ENCODE data around the gene RGS6.

RGS6 gene

DNA sequence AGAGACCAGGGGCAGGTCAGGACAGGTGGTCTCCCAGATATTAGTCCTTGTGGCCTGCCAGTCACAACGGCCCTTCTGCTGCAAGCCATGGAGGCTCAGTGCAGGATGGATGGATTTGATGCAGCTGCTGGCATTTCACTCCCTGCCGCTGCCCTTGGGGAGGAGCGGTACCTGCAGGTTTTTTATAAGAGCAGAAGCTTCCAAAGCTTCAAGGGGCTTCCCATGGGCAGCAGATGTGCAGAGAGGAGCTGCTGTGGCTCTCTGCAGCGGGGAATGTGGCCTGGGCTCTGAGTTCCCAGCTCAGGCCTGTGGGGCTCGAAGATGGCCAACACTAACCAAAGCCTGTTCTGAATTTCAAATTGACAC, 582.4 kb downstream of the RGS6 start:
- DNase-seq = no peak

DNA sequence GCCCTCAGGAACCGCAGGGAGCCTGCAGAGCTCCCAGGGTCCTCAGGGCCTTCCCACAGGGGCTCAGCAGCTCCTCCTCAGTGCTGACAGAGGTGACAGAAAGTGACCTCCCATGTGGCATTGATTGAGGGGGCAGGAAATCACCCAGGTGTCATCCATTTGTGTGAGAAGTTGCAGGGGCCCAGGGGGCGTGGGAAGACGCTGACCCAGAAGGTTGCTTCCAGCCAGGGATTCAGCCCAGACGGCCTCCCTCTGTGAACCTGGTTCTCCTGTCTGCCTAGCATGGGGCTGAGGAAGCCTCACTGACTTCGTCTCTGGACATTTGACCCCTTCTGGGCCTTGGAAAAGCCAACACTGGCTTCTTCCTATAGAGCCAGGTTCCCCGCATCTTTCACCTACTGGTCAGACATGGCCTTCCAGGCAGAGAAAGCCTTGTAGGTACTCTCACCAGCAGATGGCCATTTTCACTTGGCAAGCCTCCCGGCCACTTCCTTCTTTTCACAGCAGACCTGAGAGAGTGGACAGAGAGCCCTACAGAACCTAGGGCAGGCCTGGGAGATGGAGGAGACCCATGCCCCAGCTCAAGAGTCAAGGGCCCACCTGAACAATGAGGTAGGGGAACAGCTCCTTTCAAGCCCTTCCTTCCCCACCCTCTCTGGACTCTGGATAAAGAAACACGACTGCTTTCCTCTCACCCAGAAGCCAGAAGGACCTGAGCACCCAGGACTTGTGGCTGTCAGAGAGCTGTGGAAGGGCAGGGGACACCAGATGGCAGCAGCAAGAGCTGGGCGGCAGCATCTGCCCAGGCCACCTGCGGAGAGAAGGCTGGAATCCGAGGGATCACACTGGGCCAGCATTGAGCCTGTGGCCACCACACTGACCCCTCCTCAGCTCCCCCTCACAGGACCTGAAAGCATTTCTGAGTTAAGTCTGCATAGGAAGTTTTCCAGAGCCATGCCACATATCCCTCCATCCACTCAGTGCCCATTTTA, 583.8 kb downstream of the RGS6 start:
- no peak for DNase-seq

DNA sequence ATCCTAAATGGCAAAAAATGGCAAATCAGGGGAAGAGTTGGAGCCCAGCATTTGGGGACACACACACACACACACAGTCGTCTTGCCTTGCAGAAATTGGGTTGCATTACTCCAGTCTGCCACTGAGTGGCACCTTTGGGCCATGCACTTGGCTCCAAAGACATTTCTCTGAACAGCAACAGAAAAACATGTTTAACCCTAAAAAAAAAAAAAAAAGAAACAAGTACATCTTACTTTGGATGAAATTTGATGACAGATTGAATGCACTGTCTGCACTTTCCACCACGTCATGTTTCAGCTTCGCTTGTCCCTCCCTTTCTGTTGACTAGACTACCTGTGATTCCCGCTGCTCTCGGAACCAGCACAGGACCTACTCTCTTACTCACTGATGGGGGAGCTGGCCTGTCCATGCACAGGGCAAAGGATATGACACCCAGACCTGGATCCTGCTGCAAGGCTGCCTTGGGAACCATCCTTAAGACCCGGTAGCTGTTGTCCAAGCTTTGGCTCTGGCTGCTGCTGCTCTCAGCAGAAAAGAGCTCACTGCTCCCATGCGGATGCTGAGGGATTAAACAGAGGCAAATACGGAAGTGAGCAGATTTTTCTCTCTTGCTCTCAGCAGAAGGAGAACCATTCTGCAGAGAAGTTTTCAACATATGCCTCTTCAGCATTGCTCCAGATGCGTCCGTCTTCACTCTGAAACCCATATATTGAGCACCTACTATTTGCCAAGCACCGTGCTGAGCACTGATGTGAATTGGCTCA, 584.9 kb downstream of the RGS6 start:
- DNase-seq = peak; percentile 74

DNA sequence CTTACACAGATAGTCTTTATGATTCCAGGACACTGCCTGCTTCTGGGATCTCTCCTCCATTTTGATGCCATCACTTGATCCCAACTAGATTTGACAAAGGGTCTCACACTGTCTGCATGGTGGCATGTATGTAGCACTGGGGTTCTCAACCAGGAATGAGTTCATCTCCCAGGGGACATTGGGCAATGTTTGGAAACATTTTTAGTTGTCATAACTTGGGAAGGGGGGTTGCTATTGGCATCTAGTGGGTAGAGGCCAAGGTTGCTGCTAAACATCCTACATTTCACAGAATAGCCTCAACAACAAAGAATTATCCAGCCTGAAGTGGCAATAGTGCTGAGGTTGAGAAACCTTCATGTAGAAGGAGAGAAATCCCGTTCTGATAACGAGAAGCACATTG, 585.5 kb downstream of the RGS6 start:
- no peak for DNase-seq

DNA sequence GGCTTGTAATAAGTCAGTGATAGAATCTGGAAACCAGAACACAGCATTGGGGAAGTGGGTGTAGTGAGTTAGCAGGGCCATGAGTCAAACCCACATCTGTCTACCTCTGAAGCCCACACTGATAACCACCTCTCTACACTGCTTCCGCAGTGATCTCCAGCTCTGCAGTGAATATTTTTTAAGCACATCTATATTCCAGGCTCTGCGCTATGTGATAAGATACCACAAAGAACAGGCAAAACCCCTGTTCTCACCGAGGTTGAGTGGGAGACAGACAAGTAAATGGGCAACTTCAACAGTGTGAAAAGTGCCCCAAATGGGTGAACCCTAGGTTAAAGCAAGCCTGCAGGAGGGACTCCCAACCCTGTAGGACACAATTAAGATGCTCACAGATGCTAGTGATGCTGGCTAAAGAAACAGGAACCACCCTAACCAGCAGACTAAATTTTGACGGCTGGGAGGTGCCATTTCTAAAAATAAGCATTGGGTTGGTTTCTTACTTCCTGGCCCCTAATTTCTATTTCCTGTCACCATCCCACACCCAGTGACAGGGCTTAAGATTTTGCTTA, 586.7 kb downstream of the RGS6 start:
- no peak for DNase-seq

DNA sequence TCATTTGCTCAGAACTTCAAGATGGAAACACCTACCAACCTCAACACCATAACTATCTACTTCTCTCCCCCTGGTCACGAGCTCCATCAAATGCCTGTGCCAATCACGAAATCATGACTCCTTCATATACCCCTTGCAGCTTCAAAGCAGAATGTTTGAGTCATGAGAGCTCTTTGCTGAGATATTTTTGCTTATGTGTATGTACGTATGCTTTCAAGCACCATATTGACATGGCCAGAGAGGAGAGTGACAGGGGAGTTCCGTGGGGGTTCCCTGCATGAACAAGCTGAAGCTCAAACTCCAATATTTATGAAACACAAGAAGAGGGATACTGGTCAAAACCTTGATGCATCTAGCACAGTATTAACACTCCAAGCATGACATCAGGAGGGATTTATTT, 587.3 kb downstream of the RGS6 start:
- DNase-seq = no peak

DNA sequence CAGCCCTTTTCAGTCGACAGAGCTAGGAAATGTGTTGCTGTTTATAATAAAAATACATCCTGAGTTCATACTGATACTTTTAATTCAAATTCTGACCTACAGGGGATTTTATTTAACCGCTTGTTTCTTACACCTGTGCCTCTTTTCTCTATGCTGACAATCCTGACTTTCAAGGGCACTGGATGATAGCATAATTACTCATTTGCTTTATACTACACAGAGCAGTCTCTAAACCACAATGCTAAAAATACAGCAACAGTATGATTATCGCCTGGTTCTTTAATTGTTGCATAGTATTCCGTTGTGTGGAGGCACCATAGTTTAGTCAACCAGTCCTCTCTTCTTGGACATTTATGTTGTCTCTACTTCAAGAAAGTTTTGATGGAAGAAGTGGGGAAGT, 588.8 kb downstream of the RGS6 start:
- DNase-seq = no peak

DNA sequence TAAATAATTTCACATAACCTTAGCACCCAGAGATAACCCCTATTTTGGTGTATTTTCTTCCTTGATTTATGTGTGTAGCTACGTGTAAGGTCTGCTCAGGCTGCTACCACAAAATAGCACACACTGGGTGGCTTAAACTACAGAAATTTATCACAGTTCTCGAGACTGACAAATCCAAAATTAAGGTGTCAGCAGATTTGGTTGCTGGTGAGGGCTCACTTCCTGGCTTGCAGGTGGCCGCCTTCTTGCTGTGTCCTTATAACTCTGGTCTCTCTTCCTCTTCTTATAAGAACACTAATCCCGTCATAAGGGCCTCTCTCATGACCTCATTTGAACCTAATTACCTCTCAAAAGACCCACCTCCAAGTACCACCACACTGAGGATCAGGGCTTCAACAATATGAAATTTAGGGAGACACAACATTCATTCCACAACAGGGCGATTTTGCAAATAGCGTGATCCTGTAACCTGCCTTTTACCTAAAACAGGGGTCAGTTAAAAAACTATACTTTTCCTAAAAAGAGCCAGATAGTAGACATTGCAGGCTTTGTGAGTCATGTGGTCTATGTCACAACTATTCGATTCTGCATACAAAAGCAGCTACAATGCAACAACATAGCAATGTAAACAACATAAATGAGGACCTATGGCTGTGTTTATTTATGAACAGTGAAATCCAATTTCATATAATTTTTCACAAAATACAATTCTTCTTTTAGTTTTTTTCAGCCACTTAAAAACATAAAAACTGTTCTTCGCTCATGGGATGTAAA, 589.9 kb downstream of the RGS6 start:
- no peak for DNase-seq

DNA sequence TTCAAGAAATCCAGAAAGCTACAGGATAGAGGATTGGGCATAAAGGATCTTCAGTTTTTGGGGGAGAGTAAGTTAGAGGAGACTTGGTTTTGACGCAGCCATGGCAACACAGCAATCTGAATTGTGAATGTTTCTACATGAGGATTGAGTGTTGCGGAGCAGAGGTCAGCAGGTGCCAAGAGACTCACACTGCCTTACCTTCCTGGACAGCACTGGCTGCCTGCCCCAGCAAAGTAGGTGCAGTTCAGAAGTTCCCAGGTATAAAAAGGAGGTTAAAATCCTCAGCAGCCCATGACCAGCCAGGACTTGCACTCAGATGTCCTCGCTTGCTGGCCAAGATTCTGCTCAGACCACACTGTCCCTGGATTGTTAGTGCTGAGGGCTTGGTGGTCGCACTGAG, 590.6 kb downstream of the RGS6 start:
- no peak for DNase-seq

DNA sequence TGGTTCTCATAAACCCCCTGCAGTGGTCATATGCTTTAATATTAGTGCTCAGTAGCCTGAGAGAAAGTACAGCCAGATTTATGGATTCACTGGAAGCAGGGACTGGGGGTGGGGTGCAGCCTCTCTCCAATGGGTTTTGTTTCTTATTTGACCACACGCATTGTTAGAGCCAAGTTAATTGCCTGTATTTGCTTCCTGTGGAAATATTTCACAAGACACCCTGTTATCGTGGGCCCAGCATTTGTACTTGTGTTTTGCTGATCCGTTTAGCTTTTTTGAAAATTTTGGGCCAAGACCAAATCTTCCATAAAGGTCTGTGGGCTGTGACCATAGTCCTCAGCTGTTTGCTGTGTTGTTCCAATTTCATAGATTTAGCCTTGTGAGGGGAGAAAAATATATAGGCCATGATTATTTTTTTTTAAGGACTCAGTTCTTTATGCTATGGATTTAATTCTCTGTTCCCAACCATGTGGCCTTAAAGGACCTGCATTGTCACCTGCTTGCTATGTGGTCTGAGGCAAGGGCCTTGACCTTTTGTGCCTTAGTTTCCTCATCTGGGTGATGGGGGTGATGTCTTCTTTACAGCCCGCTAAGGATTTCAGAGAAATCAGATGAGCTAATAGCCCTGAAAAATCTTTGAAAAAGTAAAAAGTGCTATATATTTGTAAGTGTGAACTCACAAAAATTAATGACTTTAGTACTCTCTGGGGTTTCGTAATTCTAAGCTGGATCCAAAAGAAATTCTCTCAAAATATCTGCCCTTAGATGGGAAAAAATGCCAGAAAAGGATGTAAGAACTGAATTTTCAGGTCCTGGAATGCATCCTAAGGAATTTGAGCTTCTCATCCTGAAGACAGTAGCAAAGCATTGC, 591.4 kb downstream of the RGS6 start:
- DNase-seq = no peak

DNA sequence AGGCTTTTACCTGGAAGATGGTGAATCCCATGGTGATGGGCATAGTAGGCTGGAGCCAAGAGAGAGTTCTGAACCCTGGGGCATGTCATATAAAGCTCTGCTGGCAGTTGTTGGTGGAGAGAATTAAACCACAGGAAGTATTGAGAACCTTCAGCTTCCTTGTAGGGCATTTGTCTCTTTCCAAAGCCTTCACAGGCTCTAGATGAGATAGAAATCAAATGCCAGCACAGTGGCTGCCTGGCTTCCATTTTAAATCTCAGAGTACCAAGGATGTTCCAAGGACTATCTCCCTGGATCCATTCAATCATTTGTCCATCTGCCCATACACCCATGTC, 592.0 kb downstream of the RGS6 start:
- no peak for DNase-seq

DNA sequence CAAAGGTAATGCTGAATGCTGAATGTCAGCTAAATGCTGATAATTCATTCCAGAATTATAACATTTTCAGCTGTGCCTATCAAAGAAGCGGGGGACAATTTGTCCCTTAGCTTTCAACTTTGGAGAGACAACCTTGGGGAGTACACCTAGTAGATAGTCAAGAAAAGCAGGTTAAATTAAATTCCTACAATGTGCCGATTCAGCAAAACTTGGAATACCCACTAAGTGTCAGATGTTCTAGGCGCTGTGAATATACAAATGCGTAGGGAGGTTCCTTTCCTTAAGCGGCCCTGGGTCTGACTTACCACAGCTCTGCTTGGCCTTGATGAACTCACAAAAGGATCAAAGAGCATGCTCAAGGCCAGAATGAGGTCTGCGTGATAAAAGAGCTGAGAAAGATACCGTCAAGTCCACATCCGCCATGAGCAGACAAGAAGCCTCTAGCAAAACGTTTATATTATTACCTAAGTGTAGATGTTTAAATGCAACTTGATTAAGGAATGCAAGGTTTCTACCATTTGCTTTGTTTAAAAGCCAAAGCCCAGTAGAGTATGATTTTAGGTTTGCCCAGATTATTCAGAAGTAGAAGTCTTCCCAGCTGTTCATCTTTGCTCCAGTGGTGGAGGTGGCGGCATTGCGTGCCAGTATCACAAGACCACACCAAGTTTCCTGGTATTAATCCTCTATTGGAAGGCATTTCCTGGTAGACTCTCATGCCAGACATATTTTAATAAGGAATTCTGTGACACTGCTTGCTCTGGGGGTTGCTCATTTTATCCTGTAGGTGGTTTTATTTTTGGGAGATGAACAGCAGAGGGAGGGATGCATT, 593.1 kb downstream of the RGS6 start:
- no peak for DNase-seq

DNA sequence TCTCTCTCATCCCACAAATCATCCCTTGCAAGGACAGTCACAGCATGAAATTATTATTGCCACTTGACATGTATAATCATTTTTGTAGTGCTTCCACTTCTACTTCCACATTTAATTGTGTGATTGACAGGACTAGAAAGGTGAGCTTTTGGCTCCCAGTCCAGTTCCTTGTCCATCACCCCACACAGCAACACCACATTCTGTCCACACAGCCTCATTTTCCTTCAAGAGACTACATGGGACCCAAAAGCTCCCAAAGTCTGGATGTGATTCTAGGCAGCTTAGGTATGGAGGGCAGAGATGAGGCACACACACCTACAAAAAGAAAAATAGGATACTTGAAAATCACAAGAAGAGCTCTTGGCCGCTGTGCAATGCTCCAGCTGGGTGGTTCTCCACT, 595.4 kb downstream of the RGS6 start:
- DNase-seq = no peak

DNA sequence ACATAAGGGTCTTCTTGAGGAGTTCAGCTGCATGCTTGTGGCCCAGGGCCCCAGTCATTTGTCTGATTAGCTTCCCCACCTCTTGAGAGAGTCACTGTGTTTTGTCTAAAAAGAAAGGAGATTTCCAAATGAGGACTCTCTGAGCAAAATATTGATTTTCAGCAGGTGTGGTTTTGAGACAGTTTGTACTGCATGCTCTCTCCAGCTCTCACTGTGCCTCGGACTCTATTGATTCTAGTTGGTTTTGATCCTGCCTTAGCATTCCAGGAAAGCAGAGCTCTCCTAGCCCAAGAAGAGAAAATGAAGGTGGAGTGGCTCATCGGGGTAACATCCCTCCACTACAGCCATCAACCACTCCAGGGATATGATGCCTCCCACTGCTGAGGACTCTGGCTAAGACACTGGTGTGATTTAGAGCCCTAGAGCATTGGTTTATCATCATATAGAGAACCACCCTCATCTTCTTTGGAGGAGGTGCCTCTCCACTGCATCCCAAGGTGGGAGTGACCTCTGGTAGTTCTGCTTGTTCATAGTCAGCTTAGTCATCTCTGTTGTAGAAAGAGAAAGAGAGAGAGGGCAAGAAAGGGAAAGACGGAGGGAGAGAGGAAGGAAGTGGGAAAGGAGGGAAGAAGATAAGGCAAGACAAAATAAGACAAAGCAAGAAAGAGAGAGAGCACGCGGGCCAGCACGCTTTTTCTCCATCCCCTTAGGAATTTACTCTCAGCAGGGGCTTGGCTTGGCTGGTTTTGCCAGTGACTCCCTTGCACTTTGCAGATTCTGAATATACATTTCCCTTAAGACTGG, 596.0 kb downstream of the RGS6 start:
- DNase-seq = no peak

DNA sequence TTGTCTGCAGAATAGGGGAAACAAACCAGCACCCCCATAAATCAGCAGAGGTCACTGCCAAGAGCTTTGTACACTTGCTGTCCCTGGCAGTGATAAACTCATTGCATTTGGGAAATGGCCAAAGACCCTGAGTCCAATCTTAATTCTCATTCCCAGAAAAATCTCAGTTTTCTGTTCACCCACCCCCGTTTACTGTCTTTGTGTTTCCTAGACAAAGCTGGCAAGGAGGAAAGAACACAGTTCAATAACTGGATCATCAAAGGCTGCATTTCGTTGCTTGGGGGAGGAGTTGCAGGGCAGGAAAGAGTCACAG, 596.6 kb downstream of the RGS6 start:
- DNase-seq = no peak

DNA sequence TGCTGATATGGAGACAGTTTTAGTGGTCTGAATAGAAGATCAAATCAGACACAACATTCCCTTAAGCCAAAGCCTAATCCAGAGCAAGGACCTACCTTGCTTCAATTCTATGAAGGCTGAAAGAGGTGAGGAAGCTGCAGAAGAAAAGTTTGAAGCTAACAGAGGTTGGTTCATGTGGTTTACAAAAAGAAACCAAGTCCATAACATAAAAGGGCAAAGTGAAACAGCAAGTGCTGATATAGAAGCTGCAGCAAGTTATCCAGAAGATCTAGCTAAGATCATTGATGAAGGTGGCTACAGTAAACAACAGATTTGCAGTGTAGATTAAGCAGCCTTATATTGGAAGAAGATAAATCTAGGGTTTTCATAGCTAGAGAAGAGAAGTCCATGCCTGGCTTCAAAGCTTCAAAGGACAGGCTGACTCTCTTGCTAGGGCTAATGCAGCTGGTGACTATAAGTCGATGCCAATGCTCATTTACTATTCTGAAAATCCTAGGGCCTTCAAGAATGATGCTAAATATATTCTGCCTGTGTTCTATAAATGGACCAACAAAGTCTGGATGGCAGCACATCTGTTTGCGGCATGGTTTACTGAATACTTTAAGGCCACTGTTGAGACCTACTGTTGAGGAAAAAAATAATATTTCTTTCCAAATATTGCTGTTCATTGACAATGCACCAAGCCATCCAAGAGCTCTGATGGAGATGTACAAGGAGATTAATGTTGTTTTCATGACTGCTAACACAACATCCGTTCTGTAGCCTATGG, 600.6 kb downstream of the RGS6 start:
- no peak for DNase-seq

DNA sequence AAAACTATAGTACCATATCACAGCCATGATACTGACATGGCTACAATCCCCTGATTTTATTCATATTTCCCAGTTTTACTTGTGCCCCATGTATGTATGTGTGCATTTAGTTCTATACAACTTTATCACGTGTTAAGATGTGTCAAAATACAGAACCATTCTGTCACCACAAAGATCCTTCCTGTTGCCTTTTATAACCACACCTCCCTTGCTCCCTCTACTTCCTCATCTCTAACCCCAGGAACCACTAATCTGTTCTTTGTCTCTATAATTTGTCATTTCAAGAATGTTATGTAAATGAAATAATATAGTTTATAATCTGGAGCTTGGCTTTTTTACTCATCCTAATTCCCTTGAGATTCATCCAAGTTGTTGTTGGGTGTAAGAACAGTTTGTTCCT, 603.3 kb downstream of the RGS6 start:
- no peak for DNase-seq

DNA sequence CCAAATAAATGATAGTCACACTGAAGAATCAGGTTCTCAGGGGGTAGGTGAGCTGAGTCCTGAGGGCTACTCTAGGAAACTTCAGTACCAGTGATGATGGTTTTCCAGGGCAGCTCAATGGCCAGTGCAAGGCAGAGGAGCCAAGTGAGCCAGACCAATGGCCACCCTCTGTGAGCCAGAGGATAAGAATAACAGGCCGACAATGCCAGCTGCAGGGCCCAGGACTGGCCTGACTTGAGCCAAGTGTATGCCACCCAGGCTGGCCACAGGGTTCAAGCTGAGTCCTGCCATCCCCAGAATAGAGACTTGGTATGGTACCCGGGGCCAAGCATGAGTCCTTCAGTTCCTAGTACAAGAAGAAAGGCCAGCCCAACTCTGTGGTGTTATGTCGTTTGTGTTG, 606.2 kb downstream of the RGS6 start:
- DNase-seq = no peak

DNA sequence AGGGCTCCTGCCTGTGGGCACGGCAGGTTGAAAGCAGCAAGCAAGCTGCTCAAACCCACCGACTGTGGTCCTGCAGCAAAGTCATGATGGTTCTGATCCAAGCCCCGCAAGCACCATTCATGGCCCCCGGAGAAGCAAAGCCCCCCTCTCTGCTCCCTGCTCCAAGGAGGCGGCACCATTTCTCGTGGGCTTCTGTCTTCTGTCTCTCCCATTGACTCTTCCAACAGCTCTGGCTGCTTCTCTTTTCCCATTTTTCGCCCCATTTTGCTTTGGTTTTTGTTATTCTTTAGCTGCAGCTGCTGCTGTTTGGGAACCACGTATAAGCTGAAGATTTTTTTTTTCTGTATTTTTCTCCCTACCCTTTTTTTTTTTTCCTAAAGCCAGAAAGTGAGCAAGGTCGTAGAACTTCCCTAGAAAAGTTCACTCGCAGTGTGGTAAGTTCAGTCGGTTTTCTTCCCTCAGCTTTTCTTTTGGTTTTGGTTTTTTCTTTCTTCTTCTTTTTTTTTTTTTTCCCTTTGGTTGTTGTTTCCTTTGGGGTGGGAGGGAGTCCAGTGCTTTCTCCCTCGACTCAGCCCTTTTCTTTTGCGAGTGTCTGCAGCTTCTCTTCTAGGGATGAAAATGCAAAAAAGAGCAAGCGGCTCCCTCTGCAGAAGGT, 607.6 kb downstream of the RGS6 start:
- no peak for DNase-seq

Measured in activated T-cell treated with anti-CD3 and anti-CD28 coated beads, Interleukin-2, amount 50 U/mL, for 1 hour (primary cell).